IPS-18c (cell line): ENCODE measurements around the gene RBMS3.
"Not testable (repeated sequence)": the region's sequence is repeated elsewhere in the genome, so short reads cannot be mapped to it uniquely, and the experiment has no call there.

Experiments used
- H3K4me3 ChIP-seq: 2 replicates; pipeline ENCODE4 v1.7.0; 2013; ENCODE audit warnings: low read depth, mild to moderate bottlenecking, low read length, moderate library complexity; ENCODE audit not compliant: insufficient read depth
- H3K9me3 ChIP-seq: one replicate; pipeline ENCODE4 v1.6.1; 2013; ENCODE audit warnings: mild to moderate bottlenecking, low read length, moderate library complexity; ENCODE audit not compliant: control insufficient read depth, insufficient read depth

RBMS3 gene

DNA sequence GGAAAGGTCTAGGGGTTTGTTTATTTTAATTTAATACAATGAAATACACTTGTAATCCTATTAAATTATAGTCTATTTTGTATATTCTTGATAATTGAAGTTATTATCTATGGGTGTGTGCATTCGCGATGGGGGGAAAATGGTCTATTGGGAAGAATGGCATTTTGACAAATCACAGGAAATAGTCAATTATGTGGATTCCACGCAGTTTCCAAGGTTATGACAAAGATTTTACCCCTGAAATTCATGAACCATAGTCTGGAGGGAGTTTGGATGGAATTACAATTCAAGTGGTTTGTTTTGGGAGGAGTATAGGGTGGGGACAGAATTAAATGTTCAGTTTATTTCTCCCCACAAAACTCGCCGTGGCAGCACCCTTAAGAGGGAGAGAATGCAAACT lies 66.5 kb downstream of the RBMS3 start:
- Histone ChIP-seq H3K4me3 (no peak overlapping the region), H3K9me3 (no peaks in the 10 kb centered on the region)

- Histone ChIP-seq H3K9me3 (no peaks in the 10 kb centered on the region), H3K4me3 (no peak overlapping the region)
These were observed 67.4 kb downstream of the RBMS3 start for GRCh38 chr3:29348316-29348715.

DNA sequence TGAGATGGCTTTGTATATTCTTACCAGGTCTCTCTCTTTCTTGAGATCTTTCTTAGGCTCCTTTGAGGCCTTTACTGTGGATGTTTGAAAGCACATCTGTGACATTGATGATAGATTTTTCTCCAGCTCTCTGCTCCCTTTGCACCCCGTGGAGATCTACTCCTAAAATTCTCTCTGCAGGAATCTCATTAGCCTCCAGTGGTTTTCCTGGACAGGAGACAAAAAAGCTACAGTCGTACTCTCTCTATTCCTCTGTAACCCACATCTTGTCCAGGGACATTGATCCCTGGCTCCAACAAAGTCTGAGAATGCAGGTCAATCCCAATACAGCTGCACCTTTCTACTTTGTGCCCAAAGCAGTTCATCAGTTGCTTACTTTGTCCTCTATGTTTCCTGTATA lies 68.2 kb downstream of the RBMS3 start:
- Histone ChIP-seq H3K9me3 (no peaks in the 10 kb centered on the region), H3K4me3 (no peak overlapping the region)

DNA sequence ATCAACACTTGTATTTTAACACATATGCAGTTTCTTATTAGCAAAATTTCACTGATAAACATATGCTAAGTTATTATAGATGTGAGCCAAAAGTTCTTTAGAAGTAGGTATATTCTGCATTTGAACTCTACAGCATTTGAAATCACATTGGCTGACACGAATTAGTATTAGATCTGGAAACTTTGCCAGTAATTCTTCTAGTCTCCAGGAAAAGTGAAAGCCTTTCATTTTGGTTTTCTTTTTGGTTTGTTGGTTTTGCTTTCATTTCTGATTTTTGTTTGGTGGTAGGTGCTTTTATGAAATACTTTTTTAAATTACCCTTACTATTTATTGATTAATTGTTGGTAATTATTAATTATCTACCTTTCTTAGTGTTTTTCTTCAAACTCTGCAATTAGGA lies 72.9 kb downstream of the RBMS3 start:
- Histone ChIP-seq H3K4me3 (no peak overlapping the region), H3K9me3 (no peaks in the 10 kb centered on the region)

DNA sequence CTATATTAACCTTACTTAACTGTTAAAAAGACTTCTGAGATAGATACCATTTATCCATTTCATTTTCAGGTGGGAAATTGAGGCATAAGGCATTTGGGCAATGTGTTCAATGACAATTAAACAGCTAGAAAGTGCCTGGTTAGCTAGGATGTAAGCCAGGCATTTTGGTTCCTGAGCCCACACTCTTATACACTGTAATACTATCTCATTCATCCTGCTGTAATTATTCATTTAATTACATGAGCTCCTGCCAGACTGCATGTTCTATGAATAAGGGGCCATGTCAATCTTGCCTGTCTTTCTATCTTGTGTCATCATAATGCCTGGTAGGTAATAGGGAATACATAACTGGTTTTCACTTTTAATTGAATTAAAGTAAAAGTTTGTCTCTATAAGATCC lies 74.0 kb downstream of the RBMS3 start:
- no peak overlapping the region for H3K4me3 ChIP-seq

GRCh38 chr3:29356062-29356461 lies 75.2 kb downstream of the RBMS3 start:
- Histone ChIP-seq H3K9me3 (no peaks in the 10 kb centered on the region), H3K4me3 (no peak overlapping the region)

More for the DNA sequence above, 74.0 kb downstream of the RBMS3 start:
- no peaks in the 10 kb centered on the region for H3K9me3 ChIP-seq

GRCh38 chr3:29360289-29360688 lies 79.4 kb downstream of the RBMS3 start:
- not testable (repeated sequence) for H3K9me3 ChIP-seq, H3K4me3 ChIP-seq

DNA sequence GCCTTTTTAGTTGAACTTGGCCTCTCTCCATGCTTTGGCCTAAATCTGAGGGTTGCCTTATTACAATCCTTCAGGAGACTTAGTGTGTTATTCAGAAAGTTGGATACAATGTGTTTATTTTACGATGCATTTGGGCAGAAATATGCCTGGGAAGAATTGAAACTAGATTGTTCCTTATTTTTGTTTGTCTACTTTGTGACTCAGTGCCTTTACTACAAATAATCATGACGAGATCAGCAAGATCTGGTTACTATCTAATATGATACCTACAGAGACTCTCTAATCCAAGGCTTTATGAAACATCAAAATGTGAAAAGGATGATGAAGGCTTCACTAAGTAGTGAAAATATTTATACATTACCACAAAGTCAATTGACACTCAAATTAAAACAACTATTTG lies 82.2 kb downstream of the RBMS3 start:
- H3K4me3 ChIP-seq, result no peak overlapping the region
- no peaks in the 10 kb centered on the region for H3K9me3 ChIP-seq

DNA sequence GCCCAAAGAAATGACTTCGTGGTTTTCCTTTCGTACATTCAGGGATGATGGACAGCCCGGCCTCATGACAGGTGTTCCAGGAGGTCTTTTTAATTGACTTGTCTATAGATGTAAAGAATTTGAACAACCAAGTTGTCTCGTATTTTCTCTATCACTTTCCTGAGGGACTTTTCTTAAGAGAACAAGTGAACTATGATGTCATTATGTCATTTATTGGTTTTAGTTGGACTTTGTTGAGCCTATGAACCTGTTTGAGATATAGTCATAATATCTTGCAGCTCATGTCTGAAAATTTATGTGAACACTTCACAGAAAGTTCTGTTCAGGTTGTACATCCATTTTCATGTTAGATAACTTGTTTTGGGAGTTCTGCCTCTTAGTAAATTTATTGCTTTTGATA lies 89.2 kb downstream of the RBMS3 start:
- Histone ChIP-seq H3K9me3 (no peaks in the 10 kb centered on the region), H3K4me3 (no peak overlapping the region)

- Histone ChIP-seq H3K4me3 (no peak overlapping the region), H3K9me3 (no peaks in the 10 kb centered on the region)
These were observed 89.9 kb downstream of the RBMS3 start for GRCh38 chr3:29370476-29371420.

- no peaks in the 10 kb centered on the region for H3K9me3 ChIP-seq
These were observed 92.3 kb downstream of the RBMS3 start for GRCh38 chr3:29373131-29373680.

DNA sequence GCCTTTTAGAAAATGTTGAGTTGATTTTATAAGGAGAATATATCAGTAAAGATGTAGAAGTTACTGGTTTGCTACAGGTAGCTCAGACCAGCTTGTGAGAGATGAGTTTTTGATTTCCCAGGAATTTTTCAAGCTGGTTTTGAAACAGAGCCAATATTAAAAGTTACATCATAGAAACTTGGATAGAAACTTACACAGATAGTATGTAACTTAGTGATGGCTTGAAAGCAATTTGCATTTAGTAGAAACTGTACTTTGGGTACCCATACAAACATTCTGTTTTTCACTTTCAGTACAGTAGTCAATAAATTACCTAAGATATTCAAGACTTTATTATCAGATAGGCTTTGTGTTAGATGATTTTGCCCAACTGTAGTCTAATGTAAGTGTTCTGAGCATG lies 93.4 kb downstream of the RBMS3 start:
- Histone ChIP-seq H3K4me3 (no peak overlapping the region), H3K9me3 (no peaks in the 10 kb centered on the region)

More at GRCh38 chr3:29373131-29373680, 92.3 kb downstream of the RBMS3 start:
- H3K4me3 ChIP-seq, result no peak overlapping the region

DNA sequence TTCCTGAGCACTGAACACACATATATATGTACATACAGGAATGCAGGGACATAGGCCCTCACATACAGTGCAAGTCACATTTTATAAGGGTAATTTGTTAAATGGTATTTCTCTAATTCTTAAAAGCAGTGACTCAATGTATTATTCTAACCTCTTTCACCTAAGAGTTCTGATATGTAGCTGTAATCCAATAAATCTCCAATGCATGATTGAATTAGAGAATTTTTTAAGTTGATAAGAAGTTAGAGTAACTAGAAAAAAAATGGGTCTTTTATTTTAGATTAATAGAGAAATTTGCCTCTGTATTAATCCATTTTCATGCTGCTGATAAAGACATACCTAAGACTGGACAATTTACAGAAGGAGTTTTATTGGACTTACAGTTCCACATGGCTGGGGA lies 98.2 kb downstream of the RBMS3 start:
- H3K4me3 ChIP-seq, result no peak overlapping the region

DNA sequence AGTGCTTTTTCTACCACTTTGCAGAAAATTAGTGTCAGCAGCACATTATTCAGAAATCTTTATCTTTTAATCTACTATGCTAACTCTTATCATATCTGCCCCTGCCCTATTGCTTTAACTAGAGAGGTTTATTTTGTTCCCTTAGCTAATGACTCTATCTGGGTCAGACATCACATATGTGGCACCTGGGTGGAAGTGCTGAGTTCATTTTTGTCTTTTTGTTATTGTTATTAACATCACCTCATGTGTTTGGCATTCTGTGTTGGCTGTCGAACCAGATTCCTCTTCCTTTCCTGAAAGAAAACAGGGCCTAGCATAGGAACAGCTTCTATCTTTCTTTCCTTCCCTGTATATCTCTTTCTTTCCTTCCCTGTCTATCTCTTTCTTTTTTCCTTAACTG lies 100.7 kb downstream of the RBMS3 start:
- H3K9me3 ChIP-seq, result no peaks in the 10 kb centered on the region
- H3K4me3 ChIP-seq, result no peak overlapping the region

More for the DNA sequence above, 98.2 kb downstream of the RBMS3 start:
- H3K9me3 ChIP-seq, result no peaks in the 10 kb centered on the region

DNA sequence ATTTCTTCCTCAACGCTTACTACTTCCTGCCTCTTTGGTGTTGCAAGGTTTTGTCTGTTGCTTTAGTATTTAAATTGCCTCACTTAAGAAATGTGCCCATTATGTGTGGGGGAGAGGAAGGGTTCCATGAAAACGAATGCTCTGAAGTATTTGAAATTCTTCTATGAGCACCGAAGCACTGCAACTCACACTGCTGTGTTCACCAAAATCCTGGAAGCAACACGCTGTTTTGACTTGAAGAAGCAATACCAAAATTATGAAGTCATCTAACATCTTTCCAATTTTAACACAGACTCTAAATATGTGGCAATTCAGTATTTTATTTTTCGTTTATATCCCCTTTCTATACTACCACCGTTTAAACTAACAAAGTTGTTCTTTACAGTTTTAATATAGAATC lies 101.5 kb downstream of the RBMS3 start:
- Histone ChIP-seq H3K9me3 (no peaks in the 10 kb centered on the region), H3K4me3 (no peak overlapping the region)

DNA sequence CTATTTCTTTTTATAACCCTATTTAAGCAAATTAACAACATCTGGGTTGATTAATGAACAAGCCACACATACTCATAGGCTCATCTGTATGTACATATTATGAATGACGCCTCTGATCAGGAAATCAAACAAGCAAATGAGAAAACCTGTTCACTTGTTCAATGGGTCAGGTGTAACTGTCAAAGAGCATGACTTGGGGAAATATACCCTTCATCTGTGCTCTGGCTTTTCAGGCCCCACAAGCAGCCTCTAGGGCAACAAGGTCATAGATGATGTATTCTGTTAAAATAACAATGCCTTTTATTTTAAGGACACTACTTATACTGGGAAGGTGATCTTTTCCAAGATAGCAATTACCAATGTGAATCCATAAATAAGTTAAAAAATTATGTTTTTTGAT lies 102.0 kb downstream of the RBMS3 start:
- Histone ChIP-seq H3K9me3 (no peaks in the 10 kb centered on the region), H3K4me3 (no peak overlapping the region)

GRCh38 chr3:29384640-29385039 lies 103.8 kb downstream of the RBMS3 start:
- H3K4me3 ChIP-seq, result no peak overlapping the region

GRCh38 chr3:29385046-29385830 lies 104.4 kb downstream of the RBMS3 start:
- Histone ChIP-seq H3K4me3 (no peak overlapping the region), H3K9me3 (no peaks in the 10 kb centered on the region)

More at GRCh38 chr3:29384640-29385039, 103.8 kb downstream of the RBMS3 start:
- H3K9me3 ChIP-seq, result no peaks in the 10 kb centered on the region
